Vagina (tissue), 2 donors: ENCODE data around the gene MCUR1. TPM values are rescaled to one million over a fixed set of nuclear protein-coding genes. Genes with fewer than 3 reads are reported as not detected.
A peak's percentile ranks its signal among the peaks of the same experiment; 100 is the strongest.
"Not testable (repeated sequence)": the region's sequence is repeated elsewhere in the genome, so short reads cannot be mapped to it uniquely, and the experiment has no call there.

Experiments used
- DNase-seq, 2 donors: peaks; one replicate each; pipeline ENCODE4 v3.0.0-alpha.2; 2017; ENCODE audit errors: extremely low spot score in 2 of 2
- H3K27ac ChIP-seq: fragments of 200-600 bp; sonication (generic); one replicate; pipeline ENCODE4 v1.5.1; 2019
- H3K27me3 ChIP-seq: fragments of 200-600 bp; sonication (generic); one replicate; pipeline ENCODE4 v1.5.1; 2019
- H3K36me3 ChIP-seq, 2 donors: fragments of 200-600 bp; sonication (generic); one replicate each; pipeline ENCODE4 v1.5.1; 2017 to 2019
- H3K4me1 ChIP-seq: fragments of 200-600 bp; sonication (generic); one replicate; pipeline ENCODE4 v1.5.1; 2019
- H3K4me3 ChIP-seq, 2 donors: fragments of 200-600 bp; sonication (generic); 1 replicate in 1 of 2; 2 replicates in 1 of 2; pipeline ENCODE4 v1.5.1; 2016 to 2019
- H3K9me3 ChIP-seq: fragments of 200-600 bp; sonication (generic); one replicate; pipeline ENCODE4 v1.5.1; 2019
- CTCF ChIP-seq, 3 experiments: fragments of 450-650 bp in 2 of 3; fragments of 200-600 bp in 1 of 3; sonication (generic) in 1 of 3; IDR thresholded peaks; one replicate each; pipeline ENCODE4 v1.5.1; 2017 to 2019; ENCODE audit warnings: antibody characterized with exemption in 3 of 3, mild to moderate bottlenecking in 2 of 3, moderate library complexity in 2 of 3
- POLR2A ChIP-seq, 2 donors: fragments of 450-650 bp; IDR thresholded peaks; one replicate each; pipeline ENCODE4 v1.6.1; 2017; ENCODE audit warnings: antibody characterized with exemption in 2 of 2, mild to moderate bottlenecking in 2 of 2, moderate library complexity in 2 of 2
- POLR2AphosphoS5 ChIP-seq, 2 donors: sonication (generic); formaldehyde crosslinking; IDR thresholded peaks; one replicate each; pipeline ENCODE4 v1.9.0; 2017; ENCODE audit warnings: antibody characterized with exemption in 2 of 2, mild to moderate bottlenecking in 2 of 2, low read depth in 1 of 2; ENCODE audit not compliant: insufficient read depth in 1 of 2
- intact Hi-C: fragments of 100-400 bp; cut with DNase I; formaldehyde crosslinking; loops from one replicate; pipeline ENCODE4 v1.15.1; 2023
- total RNA-seq: library from RNA; depleted of rRNA; stranded (reverse); fragments of >200 nt; gene quantifications from one replicate; pipeline ENCODE4 v1.2.3, GENCODE V29; 2016

The MCUR1 gene
- total RNA-seq, result 15.0 TPM

GRCh38 chr6:13814176-13814937, at the start of gene MCUR1:
Gene MCUR1 (minus strand): TSS chr6:13814557. CDS start chr6:13814429, 128 bp downstream.
- DNase-seq, result peak in 1 of 2 donors; percentile 91
- intact Hi-C loops, result no loop called here
- no peaks in the 10 kb centered on the region for H3K9me3 ChIP-seq

GRCh38 chr6:13863699-13864155, 49.4 kb upstream of the MCUR1 start:
- TF ChIP-seq POLR2A (IDR thresholded peaks at IDR 0.05), result no peak
- no peak for TF ChIP-seq CTCF (IDR thresholded peaks at IDR 0.05)
- TF ChIP-seq POLR2AphosphoS5 (IDR thresholded peaks at IDR 0.05; ENCODE audit: insufficient read depth in 1 of 2, low read depth in 1 of 2), result no peak
- Histone ChIP-seq H3K27ac (no peak overlapping the region), H3K4me3 (no peak overlapping the region), H3K36me3 (no peaks in the 10 kb centered on the region), H3K4me1 (peaks cover 8% of the 10 kb centered on the region), H3K27me3 (peaks cover 6% of the 10 kb centered on the region), H3K9me3 (no peaks in the 10 kb centered on the region)
- intact Hi-C loops, result no loop called here
- peak in 1 of 2 donors; percentile 56 for DNase-seq

More at GRCh38 chr6:13814176-13814937, at the start of gene MCUR1:
- Histone ChIP-seq H3K4me3 (peak within 1 kb of the TSS; percentile 81 to 84), H3K27ac (peak within 1 kb of the TSS; percentile 97), H3K27me3 (no peaks in the 10 kb centered on the region), H3K36me3 (no peaks in the 10 kb centered on the region), H3K4me1 (peaks cover 30% of the 10 kb centered on the region)
- TF ChIP-seq POLR2AphosphoS5 (IDR thresholded peaks at IDR 0.05; ENCODE audit: insufficient read depth in 1 of 2, low read depth in 1 of 2) (peak in 1 of 2 donors; percentile 60), POLR2A (IDR thresholded peaks at IDR 0.05) (peak in 1 of 2 donors; percentile 56), CTCF (IDR thresholded peaks at IDR 0.05) (peak in 1 of 3 experiments; percentile 26)

- DNase-seq, H3K9me3 ChIP-seq, H3K36me3 ChIP-seq, H3K27ac ChIP-seq, H3K27me3 ChIP-seq, H3K4me3 ChIP-seq, H3K4me1 ChIP-seq, intact Hi-C loops: not testable (repeated sequence)
Measured at GRCh38 chr6:13860556-13861185, 46.3 kb upstream of the MCUR1 start.

- intact Hi-C loops, result no loop called here
- H3K27ac ChIP-seq, result no peak overlapping the region
- peaks cover 6% of the 10 kb centered on the region for H3K27me3 ChIP-seq
- H3K9me3 ChIP-seq, result no peaks in the 10 kb centered on the region
- no peaks in the 10 kb centered on the region for H3K36me3 ChIP-seq
- peaks cover 8% of the 10 kb centered on the region for H3K4me1 ChIP-seq
- DNase-seq, result peak; percentile 40 to 77
- H3K4me3 ChIP-seq, result peak overlapping the region; percentile 23 to 30
- TF ChIP-seq POLR2A (IDR thresholded peaks at IDR 0.05), result no peak
- no peak for TF ChIP-seq CTCF (IDR thresholded peaks at IDR 0.05)
- no peak for TF ChIP-seq POLR2AphosphoS5 (IDR thresholded peaks at IDR 0.05; ENCODE audit: insufficient read depth in 1 of 2, low read depth in 1 of 2)
Measured at GRCh38 chr6:13859871-13860555, 45.7 kb upstream of the MCUR1 start.

- intact Hi-C loops, result no loop called here
- TF ChIP-seq CTCF (IDR thresholded peaks at IDR 0.05) (no peak), POLR2AphosphoS5 (IDR thresholded peaks at IDR 0.05; ENCODE audit: insufficient read depth in 1 of 2, low read depth in 1 of 2) (no peak), POLR2A (IDR thresholded peaks at IDR 0.05) (no peak)
- Histone ChIP-seq H3K4me3 (no peak overlapping the region), H3K36me3 (no peaks in the 10 kb centered on the region), H3K27ac (no peak overlapping the region), H3K4me1 (peaks cover 2% of the 10 kb centered on the region), H3K9me3 (no peaks in the 10 kb centered on the region), H3K27me3 (peaks cover 3% of the 10 kb centered on the region)
- peak; percentile 37 to 77 for DNase-seq
Measured at GRCh38 chr6:13854716-13855250, 40.4 kb upstream of the MCUR1 start.
